ENCODE measurements around the gene TNMD. TPM values are rescaled to one million over a fixed set of nuclear protein-coding genes. Genes with fewer than 3 reads are reported as not detected.

TNMD gene
- total RNA-seq, 1 donor from 2014 or later: not detected

GRCh38 chrX:100600758-100601157 lies 16.0 kb downstream of the TNMD start:
- no peaks in the 10 kb centered on the region for H3K4me1 Mint-ChIP-seq (ENCODE audit: unreplicated experiment)
- no peak for DNase-seq (ENCODE audit: extremely low spot score, unreplicated experiment)
- no peak overlapping the region for H3K27ac Mint-ChIP-seq (ENCODE audit: unreplicated experiment)
- no peak overlapping the region for H3K4me3 Mint-ChIP-seq (ENCODE audit: unreplicated experiment)
- no peaks in the 10 kb centered on the region for H3K36me3 Mint-ChIP-seq (ENCODE audit: unreplicated experiment)
- H3K27me3 Mint-ChIP-seq (ENCODE audit: unreplicated experiment): no peaks in the 10 kb centered on the region
- TF ChIP-seq, protein P1, sequence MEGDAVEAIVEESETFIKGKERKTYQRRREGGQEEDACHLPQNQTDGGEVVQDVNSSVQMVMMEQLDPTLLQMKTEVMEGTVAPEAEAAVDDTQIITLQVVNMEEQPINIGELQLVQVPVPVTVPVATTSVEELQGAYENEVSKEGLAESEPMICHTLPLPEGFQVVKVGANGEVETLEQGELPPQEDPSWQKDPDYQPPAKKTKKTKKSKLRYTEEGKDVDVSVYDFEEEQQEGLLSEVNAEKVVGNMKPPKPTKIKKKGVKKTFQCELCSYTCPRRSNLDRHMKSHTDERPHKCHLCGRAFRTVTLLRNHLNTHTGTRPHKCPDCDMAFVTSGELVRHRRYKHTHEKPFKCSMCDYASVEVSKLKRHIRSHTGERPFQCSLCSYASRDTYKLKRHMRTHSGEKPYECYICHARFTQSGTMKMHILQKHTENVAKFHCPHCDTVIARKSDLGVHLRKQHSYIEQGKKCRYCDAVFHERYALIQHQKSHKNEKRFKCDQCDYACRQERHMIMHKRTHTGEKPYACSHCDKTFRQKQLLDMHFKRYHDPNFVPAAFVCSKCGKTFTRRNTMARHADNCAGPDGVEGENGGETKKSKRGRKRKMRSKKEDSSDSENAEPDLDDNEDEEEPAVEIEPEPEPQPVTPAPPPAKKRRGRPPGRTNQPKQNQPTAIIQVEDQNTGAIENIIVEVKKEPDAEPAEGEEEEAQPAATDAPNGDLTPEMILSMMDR (IDR thresholded peaks at IDR 0.05): no peak
- H3K9me3 Mint-ChIP-seq (ENCODE audit: unreplicated experiment): peaks cover 4% of the 10 kb centered on the region

GRCh38 chrX:100606753-100607152 lies 22.0 kb downstream of the TNMD start:
- TF ChIP-seq, protein P1 (IDR thresholded peaks at IDR 0.05): no peak
- Mint-ChIP-seq H3K27ac (ENCODE audit: unreplicated experiment) (no peak overlapping the region), H3K9me3 (ENCODE audit: unreplicated experiment) (peaks cover 8% of the 10 kb centered on the region), H3K4me1 (ENCODE audit: unreplicated experiment) (no peaks in the 10 kb centered on the region), H3K27me3 (ENCODE audit: unreplicated experiment) (peaks cover 4% of the 10 kb centered on the region), H3K36me3 (ENCODE audit: unreplicated experiment) (no peaks in the 10 kb centered on the region), H3K4me3 (ENCODE audit: unreplicated experiment) (no peak overlapping the region)
- no peak for DNase-seq (ENCODE audit: extremely low spot score, unreplicated experiment)

GRCh38 chrX:100609591-100609990 lies 24.9 kb downstream of the TNMD start:
- peaks cover 4% of the 10 kb centered on the region for H3K27me3 Mint-ChIP-seq (ENCODE audit: unreplicated experiment)
- TF ChIP-seq, protein P1 (IDR thresholded peaks at IDR 0.05): peak; percentile 29
- H3K4me3 Mint-ChIP-seq (ENCODE audit: unreplicated experiment): no peak overlapping the region
- DNase-seq (ENCODE audit: extremely low spot score, unreplicated experiment): no peak
- no peaks in the 10 kb centered on the region for H3K36me3 Mint-ChIP-seq (ENCODE audit: unreplicated experiment)
- peaks cover 4% of the 10 kb centered on the region for H3K9me3 Mint-ChIP-seq (ENCODE audit: unreplicated experiment)
- no peaks in the 10 kb centered on the region for H3K4me1 Mint-ChIP-seq (ENCODE audit: unreplicated experiment)
- no peak overlapping the region for H3K27ac Mint-ChIP-seq (ENCODE audit: unreplicated experiment)

- TF ChIP-seq, protein P1 (IDR thresholded peaks at IDR 0.05): no peak
- Mint-ChIP-seq H3K27ac (ENCODE audit: unreplicated experiment) (no peak overlapping the region), H3K27me3 (ENCODE audit: unreplicated experiment) (peaks cover 4% of the 10 kb centered on the region), H3K36me3 (ENCODE audit: unreplicated experiment) (no peaks in the 10 kb centered on the region), H3K4me1 (ENCODE audit: unreplicated experiment) (peaks cover 4% of the 10 kb centered on the region), H3K4me3 (ENCODE audit: unreplicated experiment) (no peak overlapping the region), H3K9me3 (ENCODE audit: unreplicated experiment) (peaks cover under 1% of the 10 kb centered on the region)
- DNase-seq (ENCODE audit: extremely low spot score, unreplicated experiment): no peak
These were observed 27.2 kb downstream of the TNMD start for GRCh38 chrX:100611951-100612350.

DNA sequence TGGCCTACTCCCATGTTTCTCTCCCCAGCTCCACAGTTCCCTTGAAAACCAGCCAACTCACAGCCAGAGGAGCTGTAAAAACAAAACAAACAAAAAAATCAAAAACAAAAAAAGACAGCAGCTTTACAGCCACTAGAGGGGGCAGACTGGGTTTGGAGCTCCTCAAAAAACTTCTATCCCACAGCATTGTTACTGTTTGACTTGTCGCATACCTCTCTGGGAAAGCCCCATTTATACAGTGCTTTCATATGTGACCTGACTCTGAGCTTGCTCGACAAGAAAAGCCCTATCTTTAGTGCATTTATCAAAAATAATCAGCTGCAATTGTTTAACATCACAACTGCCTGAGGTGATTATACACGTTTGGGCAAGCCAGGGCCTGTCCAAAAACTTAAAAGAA lies 30.3 kb downstream of the TNMD start:
- TF ChIP-seq, protein P1 (IDR thresholded peaks at IDR 0.05): peak; percentile 64
- H3K9me3 Mint-ChIP-seq (ENCODE audit: unreplicated experiment): peaks cover 4% of the 10 kb centered on the region
- DNase-seq (ENCODE audit: extremely low spot score, unreplicated experiment): no peak
- H3K4me1 Mint-ChIP-seq (ENCODE audit: unreplicated experiment): peaks cover 4% of the 10 kb centered on the region
- no peak overlapping the region for H3K27ac Mint-ChIP-seq (ENCODE audit: unreplicated experiment)
- H3K4me3 Mint-ChIP-seq (ENCODE audit: unreplicated experiment): no peak overlapping the region
- H3K27me3 Mint-ChIP-seq (ENCODE audit: unreplicated experiment): no peaks in the 10 kb centered on the region
- no peaks in the 10 kb centered on the region for H3K36me3 Mint-ChIP-seq (ENCODE audit: unreplicated experiment)

Data from osteocyte (in vitro differentiated cells).